Central memory CD8-positive, alpha-beta T cell (primary cell): ENCODE measurements around the gene KRT27.
"Not testable (repeated sequence)": the region's sequence is repeated elsewhere in the genome, so short reads cannot be mapped to it uniquely, and the experiment has no call there.

Source experiments
- ATAC-seq: fragments of 150-1000 bp; cut with Tn5 transposase; replicated peaks from 2 replicates; pipeline ENCODE4 v1.10.0; 2022; ENCODE audit warnings: mild to moderate bottlenecking, moderate FRiP score, moderate number of reproducible peaks; ENCODE audit not compliant: poor library complexity, severe bottlenecking; ENCODE audit errors: extremely low read depth
- DNase-seq, 2 donors: peaks; one replicate each; pipeline ENCODE4 v3.0.0; 2021; ENCODE audit warnings: low spot score in 2 of 2
- H3K27ac Mint-ChIP-seq: one replicate; pipeline ENCODE4 v1.8.0; 2022; ENCODE audit warnings: low read depth, mild to moderate bottlenecking, moderate library complexity, mixed read lengths
- H3K27me3 Mint-ChIP-seq: one replicate; pipeline ENCODE4 v1.8.0; 2022; ENCODE audit warnings: mixed read lengths
- H3K36me3 Mint-ChIP-seq: one replicate; pipeline ENCODE4 v1.8.0; 2022; ENCODE audit warnings: mild to moderate bottlenecking, moderate library complexity, mixed read lengths; ENCODE audit not compliant: insufficient read depth
- H3K4me1 Mint-ChIP-seq: one replicate; pipeline ENCODE4 v1.8.0; 2022; ENCODE audit warnings: mixed read lengths
- H3K4me3 Mint-ChIP-seq: one replicate; pipeline ENCODE4 v1.8.0; 2022; ENCODE audit warnings: mild to moderate bottlenecking, moderate library complexity, mixed read lengths
- H3K9me3 Mint-ChIP-seq: one replicate; pipeline ENCODE4 v1.8.0; 2022; ENCODE audit warnings: mixed read lengths

The KRT27 gene

GRCh38 chr17:40775945-40776344 lies 6.4 kb downstream of the KRT27 start:
- Mint-ChIP-seq H3K27ac (no peak overlapping the region), H3K36me3 (peaks cover 4% of the 10 kb centered on the region), H3K27me3 (peaks cover 86% of the 10 kb centered on the region), H3K4me1 (no peaks in the 10 kb centered on the region), H3K4me3 (no peak overlapping the region), H3K9me3 (no peaks in the 10 kb centered on the region)
- DNase-seq = no peak
- ATAC-seq = no peak

DNA sequence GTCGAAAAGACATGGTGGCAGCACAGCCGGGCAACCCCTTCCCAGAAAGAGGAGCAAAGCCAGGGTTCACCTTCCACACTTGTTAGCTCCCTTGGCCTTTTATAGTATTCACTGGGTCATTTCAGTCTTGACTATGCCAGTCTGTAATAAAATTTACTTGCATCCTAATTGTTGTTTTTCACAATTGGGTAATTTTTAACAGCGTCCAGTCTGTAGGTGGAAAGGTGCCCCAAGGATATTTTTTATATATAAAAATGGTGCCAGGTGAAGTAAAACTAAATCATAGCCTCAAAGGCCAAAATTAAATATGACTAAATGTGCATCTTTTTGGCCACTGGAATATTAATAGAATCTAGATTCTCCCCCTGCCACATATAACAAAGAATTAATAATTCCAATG lies 10.2 kb downstream of the KRT27 start, which contains the start of gene KRT26:
Gene KRT26 (minus strand): TSS at position 101 of the 400 bp plus-strand sequence. CDS start 88 bp downstream, at position 13.
- Mint-ChIP-seq H3K27ac (no peak within 1 kb of the TSS), H3K4me3 (no peak within 1 kb of the TSS), H3K36me3 (peaks cover 4% of the 10 kb centered on the region), H3K4me1 (no peaks in the 10 kb centered on the region), H3K27me3 (peaks cover 72% of the 10 kb centered on the region), H3K9me3 (no peaks in the 10 kb centered on the region)
- DNase-seq (no peak), ATAC-seq (no peak)

- Mint-ChIP-seq H3K27me3 (peaks cover 61% of the 10 kb centered on the region), H3K4me1 (no peaks in the 10 kb centered on the region), H3K4me3 (no peak overlapping the region), H3K9me3 (peaks cover 6% of the 10 kb centered on the region), H3K27ac (no peak overlapping the region), H3K36me3 (no peaks in the 10 kb centered on the region)
- DNase-seq = no peak
- ATAC-seq = no peak
Observed at GRCh38 chr17:40765657-40766056, 16.7 kb downstream of the KRT27 start.

DNA sequence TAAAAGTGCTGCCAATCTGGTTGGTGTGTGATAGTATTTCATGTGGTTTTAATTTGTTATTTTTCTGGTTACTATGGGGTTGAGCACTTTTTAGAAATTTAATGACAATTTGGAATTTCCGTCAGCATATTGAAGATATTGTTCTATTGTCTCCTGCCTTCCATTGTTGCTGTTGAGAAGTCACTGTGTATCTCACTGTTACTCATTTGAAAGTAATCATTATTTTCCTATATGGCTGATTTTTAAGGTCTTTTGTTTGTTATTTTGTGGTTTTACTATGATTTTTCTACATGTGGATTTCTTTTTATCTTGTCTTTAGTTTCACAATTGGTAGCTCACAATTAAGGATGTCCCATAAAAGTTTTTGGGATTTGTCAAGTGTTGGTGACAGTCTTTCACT lies 18.6 kb downstream of the KRT27 start:
- peaks cover 16% of the 10 kb centered on the region for H3K9me3 Mint-ChIP-seq
- no peaks in the 10 kb centered on the region for H3K4me1 Mint-ChIP-seq
- DNase-seq (no peak), ATAC-seq (no peak)
- H3K4me3 Mint-ChIP-seq = no peak overlapping the region
- H3K27me3 Mint-ChIP-seq = peaks cover 63% of the 10 kb centered on the region
- peaks cover 2% of the 10 kb centered on the region for H3K36me3 Mint-ChIP-seq
- no peak overlapping the region for H3K27ac Mint-ChIP-seq

- no peaks in the 10 kb centered on the region for H3K4me1 Mint-ChIP-seq
- ATAC-seq (no peak), DNase-seq (no peak)
- peaks cover 2% of the 10 kb centered on the region for H3K36me3 Mint-ChIP-seq
- H3K4me3 Mint-ChIP-seq = no peak overlapping the region
- no peak overlapping the region for H3K27ac Mint-ChIP-seq
- peaks cover 64% of the 10 kb centered on the region for H3K27me3 Mint-ChIP-seq
- H3K9me3 Mint-ChIP-seq = peaks cover 24% of the 10 kb centered on the region
Observed at GRCh38 chr17:40760105-40761016, 22.0 kb downstream of the KRT27 start.

DNA sequence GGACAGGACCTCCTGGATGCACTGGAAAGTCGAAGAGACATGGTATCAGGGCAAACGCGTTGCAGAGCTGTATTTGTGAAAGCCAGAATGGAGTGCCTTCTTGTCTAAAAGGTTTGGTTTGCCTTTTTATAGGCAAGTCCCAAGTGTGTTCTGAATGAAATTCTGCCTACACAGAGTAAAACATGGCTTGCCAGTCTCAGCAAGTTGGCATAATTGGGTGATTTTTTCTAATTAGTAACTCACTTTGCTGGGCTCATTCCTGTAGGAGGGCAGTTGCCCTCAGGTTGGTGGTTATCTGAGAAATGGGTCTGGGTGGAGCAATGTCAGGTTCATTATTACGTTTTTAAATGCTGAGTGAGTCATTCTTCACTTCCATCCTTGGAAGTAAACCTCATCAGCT lies 27.1 kb downstream of the KRT27 start, which contains the start of gene KRT25:
Gene KRT25 (minus strand): TSS at position 101 of the 400 bp plus-strand sequence. CDS start 60 bp downstream, at position 41.
- peaks cover 68% of the 10 kb centered on the region for H3K27me3 Mint-ChIP-seq
- ATAC-seq = no peak
- no peak for DNase-seq
- H3K27ac Mint-ChIP-seq = no peak within 1 kb of the TSS
- no peak within 1 kb of the TSS for H3K4me3 Mint-ChIP-seq
- H3K9me3 Mint-ChIP-seq = peaks cover 19% of the 10 kb centered on the region
- H3K36me3 Mint-ChIP-seq = peaks cover 2% of the 10 kb centered on the region
- H3K4me1 Mint-ChIP-seq = no peaks in the 10 kb centered on the region

DNA sequence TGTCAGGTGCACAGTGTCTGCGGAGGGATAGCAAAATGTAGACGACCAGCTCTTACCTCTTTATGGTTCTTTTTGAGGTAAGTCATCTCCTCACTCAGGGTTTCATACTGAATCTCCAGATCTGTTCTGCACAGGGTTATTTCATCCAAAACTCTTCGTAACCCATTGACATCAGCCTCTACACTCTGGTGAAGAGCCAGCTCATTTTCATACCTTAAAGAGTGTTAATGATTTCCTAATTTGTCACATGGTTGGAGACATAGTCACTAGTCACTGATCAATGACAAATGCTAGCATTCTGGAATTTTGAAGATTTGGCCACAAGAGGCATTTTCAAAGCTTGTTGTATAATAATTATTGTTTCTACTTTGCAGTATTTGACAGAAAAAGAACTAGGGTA lies 28.5 kb downstream of the KRT27 start:
- no peak for DNase-seq
- Mint-ChIP-seq H3K9me3 (peaks cover 9% of the 10 kb centered on the region), H3K36me3 (no peaks in the 10 kb centered on the region), H3K27me3 (peaks cover 70% of the 10 kb centered on the region), H3K27ac (no peak overlapping the region), H3K4me1 (no peaks in the 10 kb centered on the region), H3K4me3 (no peak overlapping the region)
- ATAC-seq = no peak

DNA sequence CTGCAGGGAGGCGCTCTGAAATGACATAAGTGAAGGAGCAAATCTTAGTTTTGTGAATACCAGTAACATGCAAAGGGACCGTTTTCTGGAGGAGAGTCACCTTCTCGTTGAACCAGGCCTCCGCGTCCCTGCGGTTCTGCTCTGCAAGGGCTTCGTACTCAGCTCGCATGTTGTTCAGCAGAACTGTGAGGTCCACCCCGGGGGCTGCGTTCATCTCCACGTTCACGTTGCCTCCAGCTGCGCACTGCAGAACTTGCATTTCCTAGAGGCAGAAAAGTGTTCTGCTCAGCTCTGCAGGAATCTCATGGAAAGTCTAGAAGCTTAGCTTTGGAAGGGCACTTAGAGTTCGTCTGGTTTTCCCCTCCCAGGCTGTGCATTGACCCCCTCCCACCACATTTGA lies 31.3 kb downstream of the KRT27 start:
- Mint-ChIP-seq H3K36me3 (no peaks in the 10 kb centered on the region), H3K9me3 (no peaks in the 10 kb centered on the region)
- no peak for DNase-seq

GRCh38 chr17:40750391-40750790 lies 32.0 kb downstream of the KRT27 start:
- DNase-seq (no peak), ATAC-seq (no peak)
- Mint-ChIP-seq H3K4me1 (no peaks in the 10 kb centered on the region), H3K27ac (no peak overlapping the region), H3K4me3 (no peak overlapping the region), H3K27me3 (peaks cover 73% of the 10 kb centered on the region), H3K9me3 (no peaks in the 10 kb centered on the region), H3K36me3 (no peaks in the 10 kb centered on the region)

More for the DNA sequence above, 31.3 kb downstream of the KRT27 start:
- no peak overlapping the region for H3K4me3 Mint-ChIP-seq
- H3K27ac Mint-ChIP-seq = no peak overlapping the region
- H3K4me1 Mint-ChIP-seq = no peaks in the 10 kb centered on the region
- H3K27me3 Mint-ChIP-seq = peaks cover 71% of the 10 kb centered on the region
- no peak for ATAC-seq

GRCh38 chr17:40748666-40749065 lies 33.7 kb downstream of the KRT27 start:
- H3K9me3 Mint-ChIP-seq, H3K4me1 Mint-ChIP-seq, H3K36me3 Mint-ChIP-seq, H3K4me3 Mint-ChIP-seq, H3K27ac Mint-ChIP-seq, DNase-seq, ATAC-seq: not testable (repeated sequence)
- peaks cover 83% of the 10 kb centered on the region for H3K27me3 Mint-ChIP-seq

DNA sequence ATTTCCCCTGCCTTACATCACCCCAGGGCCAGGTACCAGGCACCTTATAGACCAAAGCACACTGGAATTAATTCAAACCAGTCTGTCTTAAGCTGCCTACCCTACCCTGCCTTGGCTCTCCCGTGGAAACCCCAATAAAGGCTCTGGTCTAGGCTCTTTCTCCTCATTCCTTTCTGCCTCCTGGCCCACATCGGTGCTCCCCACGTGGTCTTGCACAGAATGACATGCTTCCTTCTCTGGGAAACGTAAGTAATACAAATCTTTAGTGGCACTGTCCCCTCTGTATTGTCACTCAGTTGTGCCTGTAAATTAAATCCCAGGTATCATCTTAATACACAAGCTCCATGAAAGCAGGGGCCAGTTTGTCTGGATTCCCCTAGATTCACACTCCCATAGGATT lies 43.8 kb downstream of the KRT27 start:
- no peak overlapping the region for H3K27ac Mint-ChIP-seq
- H3K36me3 Mint-ChIP-seq = no peaks in the 10 kb centered on the region
- peaks cover 74% of the 10 kb centered on the region for H3K27me3 Mint-ChIP-seq
- DNase-seq (no peak), ATAC-seq (no peak)
- no peaks in the 10 kb centered on the region for H3K4me1 Mint-ChIP-seq
- H3K4me3 Mint-ChIP-seq = no peak overlapping the region
- H3K9me3 Mint-ChIP-seq = peaks cover 6% of the 10 kb centered on the region

- ATAC-seq (no peak), DNase-seq (no peak)
- H3K27ac Mint-ChIP-seq = no peak overlapping the region
- no peaks in the 10 kb centered on the region for H3K4me1 Mint-ChIP-seq
- H3K4me3 Mint-ChIP-seq = no peak overlapping the region
- H3K36me3 Mint-ChIP-seq = no peaks in the 10 kb centered on the region
- H3K9me3 Mint-ChIP-seq = no peaks in the 10 kb centered on the region
- H3K27me3 Mint-ChIP-seq = peaks cover 77% of the 10 kb centered on the region
Observed at GRCh38 chr17:40735016-40735415, 47.3 kb downstream of the KRT27 start.

DNA sequence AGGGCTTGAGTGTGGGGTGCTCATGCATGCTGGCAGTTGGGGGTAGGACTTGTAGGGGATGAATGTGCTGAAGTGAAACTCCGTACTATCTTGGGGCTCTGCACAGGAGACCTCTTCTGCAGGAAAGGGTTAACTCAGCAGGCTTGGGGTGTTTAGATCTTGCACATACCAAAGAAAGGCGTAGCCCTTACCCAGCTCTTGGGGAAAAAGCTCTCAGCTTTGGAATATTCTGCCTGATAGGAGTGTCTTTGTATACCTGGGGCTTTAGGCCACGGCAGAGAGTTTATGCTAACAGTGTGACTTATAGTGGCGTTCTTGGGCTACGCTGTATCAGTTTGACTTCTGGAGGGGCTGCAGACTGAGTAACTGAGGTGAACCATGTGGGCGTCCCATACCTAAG lies 48.3 kb downstream of the KRT27 start:
- Mint-ChIP-seq H3K27ac (no peak overlapping the region), H3K4me1 (no peaks in the 10 kb centered on the region)

More for the DNA sequence above, 48.3 kb downstream of the KRT27 start:
- no peak overlapping the region for H3K4me3 Mint-ChIP-seq
- no peak for DNase-seq
- H3K27me3 Mint-ChIP-seq = peaks cover 75% of the 10 kb centered on the region
- ATAC-seq = no peak
- H3K9me3 Mint-ChIP-seq = no peaks in the 10 kb centered on the region
- no peaks in the 10 kb centered on the region for H3K36me3 Mint-ChIP-seq
